Ramos (cell line): ENCODE results near the gene STXBP6.

Experiments used
- in situ Hi-C: fragments of 300-500 bp; cut with MboI; formaldehyde crosslinking; loops from one replicate; pipeline ENCODE4 v1.14.3; 2022; ENCODE audit warnings: low sequenced_read_pairs; ENCODE audit not compliant: unreplicated experiment

Gene STXBP6

DNA sequence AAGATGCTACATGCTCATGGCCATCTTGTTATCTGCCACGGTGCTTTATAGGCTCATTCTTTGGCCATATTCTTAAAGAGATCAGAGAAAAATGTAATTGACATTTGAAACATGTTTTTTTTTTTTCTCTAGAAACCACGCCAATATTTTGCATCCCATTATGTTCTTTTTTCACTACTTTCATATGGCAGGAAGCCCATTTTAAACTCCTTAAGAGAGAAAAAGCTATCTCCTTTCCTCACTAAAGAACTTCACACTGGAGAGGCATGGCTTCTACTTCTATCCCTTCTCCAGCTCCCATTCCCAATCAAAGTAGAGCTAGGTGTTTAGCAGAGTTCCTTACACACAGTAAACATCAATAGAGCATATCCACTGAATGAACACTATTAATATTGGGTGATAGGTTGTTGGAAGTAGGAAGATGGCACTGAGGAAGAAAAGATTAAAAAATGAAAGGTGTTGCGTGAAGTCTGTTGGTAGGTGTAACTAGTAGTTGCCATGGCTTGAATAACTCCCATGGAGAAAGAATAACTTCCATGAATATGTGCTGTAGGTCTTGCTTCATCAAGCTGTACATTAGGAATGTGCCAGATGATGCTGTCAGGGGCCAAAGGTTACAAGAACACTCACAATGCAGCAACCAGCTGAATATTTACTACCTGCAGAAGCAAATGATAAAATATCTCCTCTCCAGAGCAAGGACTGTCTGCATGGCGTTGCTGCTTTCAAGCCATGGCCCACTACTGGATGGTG is 178.8 kb downstream of the STXBP6 start:
- in situ Hi-C loops: no loop called here

DNA sequence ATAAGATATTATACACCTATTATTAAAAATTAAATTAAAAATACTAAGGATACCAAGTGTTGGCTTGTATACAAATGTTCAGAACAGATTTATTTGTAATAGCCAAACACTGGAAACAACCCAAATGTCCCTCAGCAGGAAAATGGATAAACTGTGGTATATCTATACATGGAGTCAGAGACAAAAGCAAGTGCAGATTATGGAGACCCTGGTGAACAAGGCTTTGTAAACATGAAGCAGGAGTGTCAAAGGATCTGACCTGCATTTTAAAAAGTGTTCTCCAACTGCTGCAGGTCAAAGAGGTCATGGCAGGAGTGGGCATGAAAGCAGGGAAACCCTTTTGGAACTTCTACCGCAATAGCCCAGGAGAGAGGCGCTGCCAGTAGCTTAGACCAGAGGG is 181.6 kb downstream of the STXBP6 start:
- in situ Hi-C loops: no loop called here

DNA sequence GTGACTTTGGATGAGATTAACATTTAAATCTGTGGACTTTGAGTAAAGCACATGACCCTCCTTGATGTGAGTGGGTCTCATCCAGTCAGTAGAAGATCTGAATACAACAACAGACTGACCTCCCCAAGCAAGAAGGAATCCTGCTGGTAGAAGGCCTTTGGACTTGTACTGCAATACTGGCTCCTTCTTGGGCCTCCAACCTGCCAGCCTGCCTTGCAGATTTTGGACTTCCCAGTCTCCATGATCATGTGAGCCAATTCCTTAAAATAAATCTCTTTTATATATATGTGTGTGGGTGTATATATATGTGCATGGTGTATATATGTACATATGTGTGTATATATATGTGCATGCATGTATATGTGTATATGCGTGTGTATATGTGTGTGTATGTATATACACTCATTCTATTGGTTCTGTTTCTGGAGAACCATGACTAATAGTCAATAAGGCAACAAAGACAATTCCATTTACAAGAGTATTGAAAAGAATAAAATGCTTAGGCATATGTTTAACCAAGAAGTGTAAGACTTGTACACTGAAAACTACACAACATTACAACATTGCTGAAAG is 183.8 kb downstream of the STXBP6 start:
- in situ Hi-C loops: no loop called here

DNA sequence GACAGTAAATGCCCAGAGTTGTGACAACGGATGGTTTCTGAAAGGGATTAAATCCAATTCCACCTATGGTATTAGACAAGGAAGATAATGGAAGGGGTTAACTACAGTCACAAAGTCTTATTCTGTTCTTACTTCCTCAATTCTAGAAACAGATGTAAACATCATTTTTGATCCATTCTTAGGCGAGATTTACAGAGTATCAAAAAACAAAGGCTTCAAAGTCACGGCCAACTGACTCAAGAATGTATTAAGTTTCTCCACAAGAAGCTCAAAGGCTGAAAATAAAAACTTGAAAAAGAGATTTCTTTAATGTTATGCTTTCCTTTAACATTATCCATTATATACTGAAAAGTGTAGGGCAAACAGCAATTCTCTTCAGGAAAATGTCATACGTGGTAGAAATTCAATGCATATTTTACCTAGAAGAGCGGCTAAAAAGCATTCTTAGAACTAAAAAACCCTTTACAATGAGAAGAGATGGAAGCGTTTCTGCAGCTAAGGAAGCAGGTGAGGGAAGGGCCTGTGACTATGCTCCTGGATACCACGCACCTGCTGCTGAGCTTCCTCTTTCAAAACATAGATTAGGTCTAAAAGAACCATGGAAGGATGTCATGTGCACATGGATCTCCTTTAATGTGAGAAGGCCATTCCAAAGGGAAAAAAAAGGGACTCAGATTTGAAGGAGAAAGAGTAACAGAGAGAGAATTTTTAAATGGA is 185.8 kb downstream of the STXBP6 start:
- in situ Hi-C loops: no loop called here

DNA sequence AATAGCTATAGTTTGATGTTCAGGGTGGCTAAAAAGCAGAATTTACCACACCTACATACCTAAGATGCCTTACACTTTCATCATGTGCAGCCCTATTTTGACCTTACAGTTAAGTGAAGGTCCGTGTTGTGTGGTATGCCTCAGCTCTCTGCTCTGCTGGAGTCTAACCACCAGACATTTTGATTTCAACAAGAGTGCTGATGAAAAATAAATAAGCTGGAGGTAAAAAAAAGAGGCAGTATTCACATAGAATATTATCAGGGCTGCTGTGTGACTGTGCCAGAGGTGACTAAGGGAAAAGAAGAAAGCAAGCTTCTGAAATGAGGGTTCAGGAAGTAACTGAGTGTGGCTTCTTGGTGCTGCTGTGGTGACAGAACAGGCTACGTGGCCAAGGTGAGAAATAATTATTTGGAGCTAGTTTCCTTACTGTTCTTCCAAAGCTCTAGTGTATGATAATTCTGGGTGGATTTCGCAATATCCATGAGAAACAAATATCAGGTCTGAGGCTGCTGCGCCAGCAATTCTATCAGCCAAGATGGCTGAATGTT is 188.8 kb downstream of the STXBP6 start:
- in situ Hi-C loops: no loop called here

DNA sequence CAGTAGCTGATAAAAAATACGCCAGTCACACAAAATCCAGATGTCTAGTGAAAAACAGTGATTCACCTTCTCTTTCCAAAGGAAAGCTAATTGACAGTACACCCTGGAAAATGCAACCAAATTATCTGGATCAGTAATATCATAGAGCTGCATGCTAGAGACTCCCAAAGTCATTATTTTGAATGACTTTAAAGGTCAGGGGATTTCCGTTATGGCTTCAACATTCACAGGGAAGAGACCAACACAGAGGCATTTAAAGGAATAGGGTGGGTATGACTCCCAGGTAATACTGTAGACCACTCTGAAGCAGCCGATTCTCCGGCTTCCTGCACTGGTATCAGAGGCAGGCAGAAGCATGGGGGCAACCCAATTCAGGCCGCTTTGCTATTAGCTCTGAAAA is 190.4 kb downstream of the STXBP6 start:
- in situ Hi-C loops: no loop called here

DNA sequence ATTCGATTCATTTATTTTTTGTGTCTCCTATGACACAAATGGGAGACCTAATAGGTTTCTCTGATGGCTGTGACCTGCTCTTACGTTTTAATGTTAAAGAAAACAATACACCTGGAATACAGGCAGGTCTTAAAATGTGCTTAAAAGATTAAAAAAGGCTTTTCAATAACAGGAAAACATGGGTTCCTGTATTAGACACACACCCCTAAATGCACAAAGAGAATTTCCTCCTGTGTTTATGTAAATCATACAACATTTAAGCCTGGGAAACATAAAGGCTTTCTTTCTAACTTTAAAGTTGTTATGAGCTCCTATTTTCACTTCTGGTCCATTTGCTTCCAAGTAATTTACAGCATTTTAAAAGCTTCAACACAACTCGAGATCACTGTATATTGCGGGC is 191.3 kb downstream of the STXBP6 start:
- in situ Hi-C loops: no loop called here

DNA sequence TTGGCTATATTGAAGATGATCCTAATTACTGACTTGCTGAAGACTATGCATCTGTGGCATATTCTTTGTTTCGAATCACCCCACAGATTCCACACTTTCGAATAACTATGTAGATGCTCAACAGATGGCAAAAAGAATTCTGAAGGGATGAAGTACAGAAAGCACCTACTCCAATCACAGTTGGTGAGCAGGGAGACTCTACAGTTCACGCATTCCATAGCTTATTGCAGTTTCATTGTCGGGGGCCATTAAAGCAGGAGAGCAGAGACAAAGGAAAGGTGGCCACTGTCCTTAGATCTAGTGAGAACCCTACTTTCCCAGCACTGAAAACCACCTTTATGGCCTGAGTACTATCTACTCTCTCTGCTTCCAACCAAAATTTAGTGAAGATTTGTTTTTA is 191.9 kb downstream of the STXBP6 start:
- in situ Hi-C loops: no loop called here

DNA sequence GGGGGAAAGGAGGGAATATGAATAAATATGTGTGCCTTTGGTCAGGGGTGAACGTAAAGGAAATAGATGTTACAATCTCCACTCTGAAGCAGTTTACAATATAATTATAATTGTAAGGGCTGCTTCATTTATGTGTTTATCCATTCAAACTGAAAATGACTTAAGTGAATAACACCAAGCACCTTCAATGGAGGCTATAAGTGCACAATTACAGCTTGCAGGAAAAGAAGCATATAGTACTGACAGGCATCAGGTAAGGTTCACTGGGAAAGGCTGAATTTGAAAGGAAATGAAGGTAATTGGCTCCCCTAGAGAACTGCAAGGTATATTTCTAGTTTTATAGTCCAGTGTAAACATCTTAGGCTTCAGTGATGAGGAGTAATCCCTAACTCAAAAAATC is 192.7 kb downstream of the STXBP6 start:
- in situ Hi-C loops: no loop called here

DNA sequence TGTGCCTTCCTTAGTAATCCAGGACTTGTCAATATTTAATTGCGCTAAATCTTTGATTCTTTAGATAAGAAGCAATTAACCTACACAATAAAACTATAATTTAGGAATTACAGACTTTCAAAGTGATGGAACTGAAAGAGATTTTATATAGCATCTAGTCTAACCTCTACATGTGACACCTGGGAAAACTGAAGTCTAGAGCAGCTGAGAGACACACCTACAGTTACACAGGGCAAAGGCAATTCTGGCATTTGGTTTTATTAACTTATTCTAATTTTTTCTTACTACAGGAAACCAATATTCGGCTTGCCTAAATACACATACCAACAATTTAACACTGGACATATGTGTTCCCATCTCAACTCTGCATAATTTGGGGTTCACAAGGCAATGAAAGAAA is 196.5 kb downstream of the STXBP6 start:
- in situ Hi-C loops: no loop called here

DNA sequence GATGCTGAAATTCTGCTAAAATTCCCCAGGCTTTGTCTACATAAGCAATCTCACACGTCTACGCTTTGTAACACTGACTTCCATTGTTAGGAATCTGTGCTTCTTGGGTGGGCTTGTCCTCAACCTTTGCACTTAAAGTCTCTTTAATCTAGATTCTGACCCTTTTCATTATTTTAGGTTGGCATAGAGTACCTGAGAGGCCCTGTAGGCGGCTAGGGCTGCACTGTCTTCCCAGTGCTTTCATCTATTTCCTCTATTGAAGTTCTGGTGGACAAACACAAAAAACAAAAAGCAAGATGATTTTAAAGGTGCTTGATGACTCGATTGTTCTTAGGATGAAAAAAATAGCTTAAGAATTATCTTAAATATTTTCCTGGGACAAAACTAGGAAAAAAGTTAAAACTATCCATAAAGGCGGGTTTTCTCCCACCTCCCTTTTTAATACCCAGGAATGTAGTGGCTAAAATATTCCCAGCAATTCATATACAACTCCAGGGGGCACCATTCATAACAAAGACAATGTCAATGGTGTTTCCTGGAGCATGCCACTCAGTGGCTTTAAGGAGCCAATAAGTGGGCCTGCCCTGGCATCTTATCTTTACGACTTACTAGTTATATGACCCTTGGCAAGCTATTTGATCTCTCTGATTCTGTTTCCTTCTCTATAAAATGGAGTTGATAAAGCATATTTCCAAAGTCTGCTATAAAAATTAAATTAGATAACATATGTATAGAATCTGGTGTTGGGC is 197.5 kb downstream of the STXBP6 start:
- in situ Hi-C loops: no loop called here

DNA sequence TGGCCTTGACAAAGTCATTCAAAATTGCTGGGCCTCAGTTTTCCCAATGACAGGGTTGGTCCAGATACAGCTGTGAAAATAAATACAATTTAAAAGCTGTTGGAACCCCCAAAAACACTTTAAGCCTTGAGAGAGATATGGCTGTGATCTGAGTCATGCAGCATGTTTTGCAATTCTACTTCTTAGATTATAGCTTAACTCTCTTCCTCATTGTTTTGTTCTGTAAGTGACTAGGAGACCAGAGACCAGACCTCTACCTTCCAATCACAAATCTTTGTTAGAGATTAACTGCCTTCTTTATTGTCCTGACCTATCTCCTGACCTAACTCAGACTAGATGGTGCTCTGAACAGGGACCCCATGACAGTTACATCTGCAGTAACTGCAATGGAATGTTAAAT is 198.1 kb downstream of the STXBP6 start:
- in situ Hi-C loops: no loop called here

DNA sequence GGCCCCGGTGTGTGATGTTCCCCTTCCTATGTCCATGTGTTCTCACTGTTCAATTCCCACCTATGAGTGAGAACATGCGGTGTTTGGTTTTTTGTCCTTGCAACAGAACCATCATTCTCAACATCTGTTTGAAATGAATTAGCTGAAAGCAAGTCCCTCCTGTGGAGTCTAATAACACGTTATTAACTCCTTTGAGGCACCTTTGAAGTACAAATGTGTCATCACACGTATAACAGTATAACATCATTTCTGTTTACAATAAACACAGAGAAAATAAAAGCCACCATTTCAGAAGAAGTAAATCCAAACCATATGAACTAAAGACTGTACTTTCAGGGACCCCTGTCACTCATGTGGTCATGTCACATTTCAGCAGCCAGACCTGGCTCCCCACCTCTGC is 198.5 kb downstream of the STXBP6 start:
- in situ Hi-C loops: no loop called here

DNA sequence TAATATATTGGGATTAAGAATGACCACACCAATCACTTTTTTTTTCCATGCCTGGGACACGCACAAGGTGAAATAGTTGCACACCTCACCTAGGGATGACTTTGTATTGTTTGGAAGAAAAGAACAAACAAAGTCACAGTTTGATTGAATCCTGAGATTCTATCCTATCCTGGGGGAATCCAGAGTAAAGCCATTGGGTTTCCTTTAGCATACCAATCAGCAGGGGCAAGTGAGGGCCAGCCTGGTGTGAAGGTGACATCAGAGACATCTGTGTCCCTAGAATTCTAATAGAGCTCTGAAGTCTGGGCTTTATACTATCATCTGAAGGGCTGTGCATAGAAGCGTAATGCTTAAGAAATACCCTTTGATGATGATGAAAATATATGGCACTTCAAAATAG is 199.9 kb downstream of the STXBP6 start:
- in situ Hi-C loops: no loop called here

DNA sequence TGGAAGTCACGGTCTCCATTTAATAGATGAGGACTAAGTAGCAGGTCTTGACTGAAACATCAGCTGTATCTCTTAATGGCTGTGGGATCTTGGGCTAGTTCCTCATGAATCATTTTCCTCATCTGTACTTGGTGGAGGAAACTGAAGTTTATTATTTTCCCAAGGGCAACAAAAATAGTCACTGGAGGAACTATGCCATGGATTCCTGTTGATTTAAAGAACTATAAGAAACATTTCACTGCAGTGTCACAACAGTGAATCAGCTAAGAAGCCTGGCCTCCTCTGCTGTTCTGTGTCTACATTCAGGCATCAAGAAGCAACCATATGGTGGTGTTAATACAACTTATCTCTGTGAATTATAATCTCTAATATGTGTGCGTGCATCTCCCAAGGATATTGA is 200.5 kb downstream of the STXBP6 start:
- in situ Hi-C loops: no loop called here

DNA sequence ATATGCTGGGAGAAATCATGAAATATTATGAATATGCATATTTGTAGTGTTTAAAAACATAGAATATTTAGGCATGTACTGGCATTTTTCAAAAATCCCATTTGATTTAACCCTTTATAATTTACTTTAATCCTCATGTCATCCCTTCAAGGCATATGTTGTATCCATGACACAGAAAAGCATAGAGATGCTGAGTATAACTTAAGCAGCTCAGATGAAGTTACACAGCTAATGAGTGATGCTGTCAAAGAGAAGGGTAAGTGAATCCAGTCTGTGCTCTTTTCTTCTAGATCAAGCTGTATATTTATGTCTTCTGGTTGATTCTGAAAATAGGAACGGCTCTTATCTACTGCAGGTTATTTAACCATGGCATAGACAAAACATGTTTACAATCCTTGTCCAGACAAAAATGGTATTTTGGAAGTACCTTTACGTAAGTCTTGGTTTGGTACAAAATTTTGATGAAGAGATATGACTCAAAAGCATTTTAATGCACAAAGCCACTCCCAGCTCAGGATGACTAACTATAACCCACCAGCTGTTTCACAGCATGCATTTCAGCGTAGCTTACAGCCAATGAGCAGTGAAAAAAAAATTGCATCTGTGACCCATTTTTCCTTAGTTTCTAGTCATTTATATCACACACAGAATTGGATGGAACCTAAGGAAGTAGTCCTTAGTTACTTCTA is 201.7 kb downstream of the STXBP6 start:
- in situ Hi-C loops: no loop called here

DNA sequence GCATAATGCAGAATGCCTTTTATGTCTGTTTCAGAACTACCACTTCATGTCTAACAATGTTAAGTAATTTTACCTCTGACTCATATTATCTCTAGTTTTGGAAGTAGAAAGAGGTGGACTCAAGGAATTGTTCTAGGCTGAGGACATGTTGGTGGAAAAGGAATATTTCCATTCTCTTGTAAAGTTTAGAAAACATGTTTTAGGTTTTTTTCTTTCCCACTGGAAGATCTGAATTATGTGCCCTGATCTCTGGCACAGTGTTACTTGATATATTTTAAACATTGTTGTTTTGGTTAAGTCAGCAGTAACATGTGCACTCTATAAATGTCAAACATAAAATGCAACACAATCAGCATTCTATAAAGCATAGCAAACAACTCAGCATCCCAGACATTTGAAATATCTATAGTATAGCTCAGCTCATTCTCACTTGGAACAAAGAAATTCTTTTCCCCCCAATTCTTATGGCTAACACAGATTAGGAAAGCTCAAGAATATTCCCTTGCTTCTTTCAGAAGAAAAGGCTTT is 202.3 kb downstream of the STXBP6 start:
- in situ Hi-C loops: no loop called here

DNA sequence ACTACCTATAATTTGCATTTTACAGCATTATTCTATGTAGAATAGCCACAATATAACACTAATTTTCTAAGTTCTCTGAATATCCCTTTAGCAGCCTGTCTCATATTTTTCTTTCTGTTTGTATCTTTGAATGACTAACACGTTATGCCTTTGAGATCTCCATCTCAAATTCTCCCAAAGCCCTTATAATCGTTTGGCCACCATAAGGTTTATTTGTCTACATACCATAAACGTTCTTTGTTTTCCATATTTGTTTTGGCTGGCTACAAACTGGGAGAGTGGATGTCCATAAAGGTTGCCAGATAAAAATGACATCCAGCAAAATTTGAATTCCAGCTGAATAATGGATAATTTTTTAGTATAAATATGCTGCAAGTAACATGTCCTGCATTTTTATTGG is 203.7 kb downstream of the STXBP6 start:
- in situ Hi-C loops: no loop called here

DNA sequence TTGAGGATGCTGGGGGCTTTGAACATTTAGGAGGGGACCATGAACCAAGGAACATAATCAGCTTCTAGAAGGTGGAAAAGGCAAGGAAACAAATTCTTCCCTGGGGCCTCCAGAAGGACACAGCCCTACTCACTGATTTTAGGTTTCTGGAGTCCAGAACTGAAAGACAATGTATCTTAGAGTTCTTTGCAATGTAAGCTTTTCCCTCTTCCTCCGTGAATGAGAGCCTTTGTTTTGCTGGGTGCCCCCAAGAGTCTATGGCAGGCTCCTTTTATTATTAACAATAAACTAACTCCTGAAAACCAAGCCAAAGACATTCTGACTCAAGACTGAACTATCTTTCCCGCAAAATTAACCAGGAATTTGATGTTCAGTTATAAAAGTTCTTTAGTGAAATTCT is 204.1 kb downstream of the STXBP6 start:
- in situ Hi-C loops: no loop called here

DNA sequence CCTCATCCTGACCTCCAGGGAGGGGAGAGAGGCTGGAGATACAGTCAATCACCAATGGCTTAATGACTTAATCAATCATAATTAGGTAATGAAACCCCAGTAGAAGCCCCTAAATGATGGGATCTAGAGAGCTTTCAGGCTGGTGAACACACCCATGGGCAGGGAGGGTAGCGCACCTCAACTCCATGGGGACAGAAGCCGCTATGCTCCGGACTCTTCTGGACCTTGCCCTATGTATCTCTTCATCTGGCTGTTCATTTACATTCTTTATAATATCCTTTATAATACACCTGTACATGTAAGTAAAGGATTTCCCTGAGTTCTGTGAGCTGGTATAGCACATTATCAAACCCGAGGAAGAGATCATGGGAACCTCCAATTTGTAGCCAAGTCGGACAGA is 205.9 kb downstream of the STXBP6 start:
- in situ Hi-C loops: no loop called here
